ENCODE results near the gene SPTSSB.

SPTSSB gene, protein sequence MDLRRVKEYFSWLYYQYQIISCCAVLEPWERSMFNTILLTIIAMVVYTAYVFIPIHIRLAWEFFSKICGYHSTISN

DNA sequence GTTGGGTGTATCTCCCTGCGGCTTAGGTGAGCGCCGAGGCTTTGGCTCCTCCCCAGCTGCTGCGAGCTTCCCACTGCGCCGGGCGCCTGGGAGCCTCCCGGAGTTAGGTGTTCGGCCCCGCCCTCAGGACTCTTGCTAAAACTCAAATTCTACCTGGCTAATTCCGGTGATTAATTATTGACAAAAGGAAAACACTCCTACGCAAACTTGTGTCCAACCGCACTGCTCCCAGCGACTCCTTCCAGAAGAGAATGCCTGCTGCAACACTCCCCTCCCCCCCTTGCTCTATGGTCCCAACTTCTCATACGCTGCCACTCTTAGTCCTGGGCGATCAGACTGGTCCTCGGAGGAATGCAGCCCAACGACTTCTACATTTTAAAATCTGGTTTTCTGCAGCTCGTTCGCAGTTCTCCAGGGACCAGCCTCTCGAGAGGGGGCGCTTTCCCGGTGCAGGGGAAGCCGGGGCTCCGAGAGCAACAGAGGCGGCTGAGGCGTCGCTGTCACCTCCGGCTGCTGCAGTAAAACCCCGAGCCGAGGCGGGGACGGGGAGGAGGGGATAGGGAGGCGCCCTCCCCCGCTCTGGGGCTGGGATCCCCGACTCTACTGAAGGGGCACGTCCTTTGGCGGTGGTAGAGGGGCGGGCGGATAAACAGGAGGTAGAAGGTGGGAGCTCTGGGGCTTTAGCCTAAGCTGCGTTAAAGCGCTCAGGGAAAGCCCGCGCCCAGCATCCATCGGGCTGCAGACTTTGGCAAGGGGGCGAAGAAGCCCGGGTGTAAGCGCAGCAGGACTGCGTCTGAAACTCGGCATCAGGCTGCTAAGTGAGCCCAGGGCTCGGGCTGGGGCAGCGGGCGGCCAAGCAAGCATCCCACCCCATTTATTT lies at the start of gene SPTSSB:
Gene SPTSSB, minus strand, starts transcription at position 77 of the 880 bp plus-strand sequence. CDS start 25,194 bp downstream, outside the sequence.
- DNase-seq (ENCODE audit: low spot score) = peak; percentile 38

- peak; percentile 36 for DNase-seq (ENCODE audit: low spot score)
These were observed 49.4 kb upstream of the SPTSSB start for GRCh38 chr3:161420746-161421145.

DNA sequence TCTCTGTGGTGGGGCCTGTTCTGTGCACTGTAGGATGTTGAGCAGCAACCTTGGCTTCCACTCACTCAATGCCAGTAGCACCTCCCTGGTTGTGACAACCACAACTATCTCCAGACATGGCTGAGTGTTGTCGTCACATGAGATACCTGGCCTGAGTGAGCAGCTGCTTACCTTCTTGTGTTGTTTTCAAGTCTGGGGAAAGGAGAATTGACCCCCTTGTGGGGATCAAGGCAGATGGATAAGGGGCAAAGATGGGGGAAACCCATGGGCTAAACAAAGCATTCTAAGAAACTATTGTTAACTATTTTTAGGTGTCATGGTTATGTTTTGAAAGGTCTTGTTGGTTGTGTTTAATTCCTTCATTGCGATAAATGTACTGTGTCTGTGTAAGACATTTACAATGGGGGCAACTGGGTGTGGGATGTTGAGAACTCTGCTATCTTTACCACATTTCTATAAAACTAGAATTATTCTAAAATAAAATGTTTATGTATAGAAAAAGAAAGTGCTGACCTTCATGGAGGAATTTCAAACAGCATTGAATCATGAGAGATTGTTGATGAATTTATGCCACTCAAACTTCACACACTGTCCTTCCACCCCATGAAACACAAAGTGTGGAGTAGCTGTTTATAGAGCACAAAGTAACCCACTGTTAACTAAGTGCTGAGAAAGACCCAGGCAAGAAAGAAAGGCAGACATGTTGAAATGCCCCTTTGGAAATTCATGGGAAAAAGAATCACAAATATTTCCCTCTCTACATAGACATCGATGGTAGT lies 48.4 kb upstream of the SPTSSB start:
- DNase-seq (ENCODE audit: low spot score) = no peak

DNA sequence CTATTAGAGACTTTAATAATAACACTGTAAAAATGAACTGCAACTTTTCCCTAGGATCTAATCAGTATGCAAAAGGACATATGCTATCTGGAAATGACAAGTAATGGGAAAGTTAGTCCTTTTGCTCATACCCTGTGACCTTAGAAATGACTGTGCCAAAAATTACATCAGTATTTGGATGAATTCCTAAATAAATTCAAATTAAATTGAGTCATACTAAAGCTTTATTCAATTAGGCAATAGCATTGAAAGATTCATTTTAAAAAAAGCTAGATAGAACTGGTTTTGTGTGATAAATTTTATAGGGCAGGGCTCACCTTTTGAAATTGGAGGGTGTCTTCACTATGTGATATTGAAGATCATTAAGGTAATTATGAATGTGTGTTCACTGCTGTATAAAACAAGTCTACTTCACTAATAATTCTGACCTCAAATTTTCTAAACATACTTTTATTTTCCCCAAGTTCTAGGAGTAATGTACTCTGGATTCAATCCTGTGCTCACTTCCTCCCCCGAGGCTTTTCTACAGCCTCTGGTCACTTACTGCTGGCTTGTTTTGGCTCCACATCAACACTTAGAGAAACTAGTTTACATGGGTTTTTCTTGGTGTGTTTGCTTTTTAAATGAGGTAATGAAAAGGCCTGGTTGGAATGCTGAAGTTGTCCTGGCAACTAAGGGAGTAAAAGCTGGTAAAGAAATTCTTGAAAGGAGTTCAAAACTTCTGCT lies 44.4 kb upstream of the SPTSSB start:
- DNase-seq (ENCODE audit: low spot score) = peak; percentile 34

GRCh38 chr3:161414907-161415306 lies 43.6 kb upstream of the SPTSSB start:
- DNase-seq (ENCODE audit: low spot score) = no peak

GRCh38 chr3:161413855-161414210 lies 42.5 kb upstream of the SPTSSB start:
- DNase-seq (ENCODE audit: low spot score) = no peak

DNA sequence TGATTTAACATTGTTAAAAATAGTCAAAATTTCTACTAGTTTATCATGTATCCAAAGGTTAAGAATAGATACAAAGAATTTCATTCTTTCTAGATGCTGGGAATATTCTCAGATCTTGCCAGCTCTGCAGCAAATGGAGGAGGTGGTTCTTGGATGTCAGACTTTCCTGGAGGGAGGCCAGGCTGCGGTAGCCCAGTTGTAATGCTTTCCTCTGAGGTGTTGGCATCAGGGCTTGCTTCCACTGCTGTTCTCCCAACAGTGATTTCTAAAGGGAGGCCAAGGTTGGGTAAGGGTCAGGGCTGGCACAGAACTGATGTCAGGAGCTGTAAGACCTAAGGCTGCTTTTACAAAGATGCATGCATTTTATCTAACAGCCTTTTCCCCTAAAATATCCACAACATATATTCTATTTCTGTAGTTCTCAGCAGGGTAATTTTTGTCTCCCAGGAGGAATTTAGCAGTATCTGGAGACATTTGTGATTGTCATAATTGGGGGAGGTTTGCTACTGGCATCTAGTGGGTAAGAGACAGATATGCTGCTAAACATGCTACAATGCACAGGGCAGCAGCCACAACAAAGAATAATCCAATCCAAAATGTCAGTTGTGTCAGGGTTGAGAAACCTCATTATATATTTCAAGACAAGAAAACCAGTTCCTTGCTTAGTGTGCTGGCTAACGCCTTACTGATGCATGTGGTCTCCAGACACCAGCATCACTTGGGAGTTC lies 42.0 kb upstream of the SPTSSB start:
- DNase-seq (ENCODE audit: low spot score) = peak; percentile 35

DNA sequence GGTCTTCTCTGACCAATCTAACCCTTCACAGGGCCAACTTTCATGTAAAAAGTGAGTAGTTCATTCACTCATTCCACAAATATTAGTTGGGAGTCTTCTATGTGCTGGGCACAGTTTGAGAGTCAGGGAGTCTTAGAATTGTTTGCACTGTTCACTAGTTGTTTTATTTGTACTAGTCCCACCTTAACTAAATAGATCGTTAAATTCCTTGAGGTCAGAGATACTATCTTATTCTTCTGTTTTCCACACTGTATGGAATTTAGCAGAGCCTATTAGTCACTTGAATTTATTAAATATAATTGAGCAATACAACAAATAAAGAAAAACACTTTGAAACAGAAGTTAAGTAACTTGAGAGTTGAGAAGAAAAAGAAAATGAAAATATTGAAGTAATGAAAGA lies 40.8 kb upstream of the SPTSSB start:
- DNase-seq (ENCODE audit: low spot score) = no peak

- no peak for DNase-seq (ENCODE audit: low spot score)
These were observed 38.5 kb upstream of the SPTSSB start for GRCh38 chr3:161409858-161410257.

DNA sequence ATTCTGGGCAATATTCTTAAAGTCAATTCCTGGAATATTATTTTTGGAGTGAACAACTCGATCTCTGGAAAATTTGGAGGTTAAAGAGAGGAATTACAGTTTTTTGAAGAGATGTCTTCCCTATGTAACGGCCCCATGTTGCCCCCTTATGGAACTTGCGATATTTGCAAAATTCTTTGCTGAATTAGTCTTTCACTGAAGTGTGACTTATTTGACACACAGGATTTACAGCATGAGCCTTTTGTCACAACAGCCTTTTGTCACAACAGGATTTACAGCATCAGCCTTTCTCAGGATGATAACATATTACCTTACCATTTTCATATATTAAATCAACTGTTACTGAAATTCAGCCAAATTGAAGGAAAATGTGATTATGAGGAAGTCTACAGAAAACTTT lies 37.8 kb upstream of the SPTSSB start:
- DNase-seq (ENCODE audit: low spot score) = peak; percentile 32

DNA sequence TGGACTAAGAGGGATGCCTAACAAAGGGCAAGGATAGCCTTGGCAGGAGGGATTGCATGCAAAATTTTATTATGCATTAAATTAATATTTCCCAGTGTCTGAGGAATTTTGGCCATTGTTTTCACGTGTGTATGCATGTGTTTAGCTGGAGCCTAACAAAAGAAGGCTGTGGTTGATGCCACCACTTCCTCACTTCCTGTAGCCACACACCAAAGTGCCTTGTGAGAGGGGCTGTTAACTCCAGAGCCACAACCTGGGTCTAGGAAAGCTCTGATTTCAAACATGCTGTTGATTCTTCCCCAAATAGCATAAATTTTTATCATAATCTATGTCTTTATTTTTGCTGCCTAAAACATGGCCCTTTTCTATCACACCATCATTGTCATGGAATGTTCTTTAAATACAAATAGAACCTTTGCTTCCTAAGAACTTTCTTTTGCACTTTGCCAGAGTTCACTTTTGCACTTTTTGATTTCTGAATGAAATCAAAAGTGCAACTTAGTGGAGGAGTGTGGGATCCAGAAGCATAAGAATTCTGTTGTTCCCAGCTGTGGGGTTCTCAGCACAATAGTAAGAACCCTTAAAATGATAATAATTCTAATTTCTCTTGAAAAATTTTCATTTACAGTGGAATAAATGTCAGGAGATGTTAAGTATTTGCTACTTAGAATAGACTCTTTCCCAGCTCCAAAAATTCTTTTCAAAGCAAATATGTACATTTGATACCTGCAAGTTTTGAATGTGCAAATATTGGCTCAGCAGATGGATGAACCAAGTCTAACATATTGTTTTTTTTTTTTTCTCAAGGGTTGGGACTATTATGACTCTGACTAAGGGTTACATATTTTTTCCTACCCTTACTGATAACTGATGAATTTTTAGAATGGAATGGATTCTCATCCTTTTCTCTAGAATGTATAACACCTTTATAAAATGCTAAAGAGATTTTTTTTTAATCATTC lies 35.6 kb upstream of the SPTSSB start:
- no peak for DNase-seq (ENCODE audit: low spot score)

DNA sequence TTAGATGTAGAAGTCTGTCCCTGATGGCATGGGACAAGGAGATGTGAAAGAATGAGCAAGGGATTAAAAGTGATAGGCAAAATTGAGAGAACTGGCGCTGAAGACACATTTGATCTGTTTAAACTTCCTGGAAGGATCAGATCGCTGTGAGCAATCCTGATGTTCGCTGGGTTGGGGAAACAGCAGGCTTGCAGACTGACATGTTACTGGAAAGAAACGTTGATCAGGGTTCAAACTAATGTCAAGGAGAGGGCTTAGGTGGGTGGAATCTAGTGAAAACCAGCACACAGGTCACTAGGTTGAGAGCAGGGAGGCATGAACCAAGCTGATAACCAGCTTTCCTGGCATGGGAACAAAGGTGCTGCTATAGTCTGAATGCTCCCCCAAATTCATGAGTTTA lies 34.5 kb upstream of the SPTSSB start:
- no peak for DNase-seq (ENCODE audit: low spot score)

- no peak for DNase-seq (ENCODE audit: low spot score)
These were observed 33.8 kb upstream of the SPTSSB start for GRCh38 chr3:161405087-161405486.

DNA sequence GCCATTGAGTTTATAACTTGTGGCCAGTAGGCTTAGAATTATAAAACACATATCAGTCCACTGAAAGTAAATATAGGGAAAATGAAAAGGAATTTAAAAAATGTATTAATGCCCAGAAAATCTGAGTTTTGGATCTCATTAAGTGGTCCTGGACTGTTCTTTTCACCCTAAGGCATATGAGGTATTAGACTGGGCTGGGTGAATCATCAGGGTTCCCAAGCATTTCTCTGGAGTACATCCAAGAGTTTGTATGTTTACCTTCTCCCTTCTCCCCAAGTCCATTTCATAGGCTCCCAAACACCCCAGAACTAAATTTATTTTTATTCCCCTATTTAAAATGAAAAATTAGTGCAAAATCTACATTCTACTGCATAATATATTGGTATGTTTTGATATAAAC lies 31.9 kb upstream of the SPTSSB start:
- DNase-seq (ENCODE audit: low spot score) = no peak

DNA sequence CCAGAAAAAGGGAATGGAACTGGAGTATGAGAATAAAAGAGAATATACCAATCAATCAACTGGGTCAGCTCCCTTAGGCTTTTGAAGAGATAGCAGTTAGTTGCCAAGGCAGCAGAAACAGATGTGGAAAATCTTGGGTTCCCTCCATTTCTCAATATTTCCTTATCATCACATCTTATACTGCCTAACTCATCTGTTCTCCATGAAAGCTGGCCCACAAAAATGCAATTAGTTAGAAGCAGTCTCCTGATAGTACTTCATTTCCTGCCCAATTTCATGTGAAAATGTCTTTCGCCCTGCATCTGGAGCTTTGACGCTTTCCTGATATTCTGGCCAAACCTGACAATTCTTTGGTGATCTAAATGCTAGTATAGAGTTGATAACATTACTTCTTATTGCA lies 30.1 kb upstream of the SPTSSB start:
- DNase-seq (ENCODE audit: low spot score) = no peak

DNA sequence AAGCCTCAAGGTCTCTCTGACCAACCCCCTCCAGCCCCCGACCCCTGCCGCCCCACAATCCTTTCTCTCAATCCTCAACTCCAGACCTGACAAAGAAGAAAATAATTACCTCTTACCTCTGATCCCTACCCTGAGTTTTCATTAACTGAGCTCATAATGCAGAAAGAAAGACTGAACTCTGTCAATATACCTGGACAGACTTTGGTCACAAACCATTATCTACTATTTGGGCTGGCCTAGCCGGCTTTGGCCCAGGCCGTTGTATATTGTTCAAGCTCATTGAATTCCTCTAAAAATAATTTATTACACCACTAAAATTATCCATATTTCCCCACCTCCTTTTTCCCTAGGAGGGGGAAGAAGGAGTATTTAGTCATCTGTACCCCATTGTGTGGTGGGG lies 29.3 kb upstream of the SPTSSB start:
- no peak for DNase-seq (ENCODE audit: low spot score)

GRCh38 chr3:161395115-161396012 lies 24.0 kb upstream of the SPTSSB start:
- DNase-seq (ENCODE audit: low spot score) = no peak

DNA sequence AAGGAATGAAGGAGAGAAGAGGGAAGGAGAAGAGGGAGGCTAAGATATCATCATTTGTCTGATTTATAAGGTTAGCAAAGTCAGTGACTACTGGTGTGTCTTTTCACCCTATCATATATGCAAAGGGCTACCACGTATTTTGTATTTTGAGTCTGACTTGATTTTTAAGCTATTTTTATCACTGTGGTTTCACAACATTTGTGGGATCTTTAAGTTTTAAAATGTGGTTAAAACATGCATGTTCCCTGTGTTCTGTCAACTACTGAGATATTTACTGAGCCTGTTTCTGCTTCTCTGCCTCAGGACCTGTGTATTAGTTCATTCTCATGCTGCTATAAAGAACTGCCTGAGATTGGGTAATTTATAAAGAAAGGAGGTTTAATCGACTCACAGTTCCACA lies 22.5 kb upstream of the SPTSSB start:
- no peak for DNase-seq (ENCODE audit: low spot score)

DNA sequence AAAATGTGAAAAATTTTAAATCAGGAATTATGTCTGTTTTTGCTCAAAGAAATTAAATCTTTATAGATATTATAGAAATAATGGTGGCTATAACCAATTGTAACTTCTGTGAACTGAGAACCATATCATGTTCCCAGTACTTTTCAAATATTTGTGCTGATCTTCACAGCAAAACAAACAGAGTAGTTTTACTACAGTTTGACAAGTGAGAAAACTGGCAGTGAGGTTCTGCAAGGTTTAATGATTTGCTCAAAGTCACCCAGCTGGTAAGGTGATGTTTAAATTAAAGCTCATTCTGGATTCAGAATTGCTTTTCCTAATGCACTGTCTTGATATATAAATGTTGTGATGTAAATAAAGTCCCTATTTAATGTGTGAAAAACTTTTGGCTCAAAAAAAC lies 22.0 kb upstream of the SPTSSB start:
- no peak for DNase-seq (ENCODE audit: low spot score)

DNA sequence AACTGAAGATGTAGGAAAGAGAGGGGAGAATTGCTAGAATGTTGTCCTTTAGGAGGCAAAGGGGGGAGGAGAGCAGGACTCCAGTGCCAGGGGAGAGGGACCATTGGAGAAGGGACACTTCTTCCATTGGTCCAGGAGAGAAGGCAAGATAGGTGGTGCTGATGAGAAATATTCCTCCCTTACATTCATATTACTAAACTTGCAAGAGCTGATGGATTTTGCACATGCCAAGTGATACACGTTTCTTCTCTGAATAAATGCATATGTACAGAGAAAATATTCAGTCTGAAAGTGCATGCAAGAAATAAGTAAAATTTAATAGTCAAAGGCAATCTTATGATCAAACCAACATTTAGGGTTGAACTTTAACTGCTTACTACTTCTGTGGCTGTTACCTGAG lies 21.5 kb upstream of the SPTSSB start:
- DNase-seq (ENCODE audit: low spot score) = no peak

Data from AG08396 (cell line).